DND-41 (cell line): Measurements from ENCODE around the gene ANAPC15.

ENCODE experiments used
- CTCF ChIP-seq: IDR thresholded peaks from 2 replicates; pipeline ENCODE4 v1.5.1; 2012; ENCODE audit warnings: borderline replicate concordance, low read length, moderate library complexity, mild to moderate bottlenecking; ENCODE audit not compliant: poor library complexity, severe bottlenecking; ENCODE audit errors: extremely low read depth
- EZH2 ChIP-seq: IDR thresholded peaks from 3 replicates; pipeline ENCODE4 v1.6.1; 2012; ENCODE audit warnings: borderline replicate concordance, low read depth, mild to moderate bottlenecking, moderate library complexity, low read length, inconsistent platforms; ENCODE audit not compliant: severe bottlenecking

- TF ChIP-seq CTCF (no peak), EZH2 (no peak)
Observed at GRCh38 chr11:72070491-72070890, 42.0 kb downstream of the ANAPC15 start.
